Measurements from ENCODE around the gene PDLIM1.

The PDLIM1 gene

GRCh38 chr10:95330966-95331453 lies 40.2 kb upstream of the PDLIM1 start:
- Histone ChIP-seq H3K27me3 (ENCODE audit: insufficient read depth, low read length, poor library complexity, severe bottlenecking) (no peaks in the 10 kb centered on the region), H3K4me3 (ENCODE audit: low read length, poor library complexity, severe bottlenecking) (no peak overlapping the region), H2AFZ (ENCODE audit: low read length) (no peak overlapping the region), H3K4me2 (ENCODE audit: low read depth, low read length, poor library complexity, severe bottlenecking) (no peak overlapping the region), H3F3A (ENCODE audit: low read depth) (no peaks in the 10 kb centered on the region), H3K9ac (ENCODE audit: low read depth, low read length, poor library complexity, severe bottlenecking) (no peak overlapping the region), H3K4me1 (ENCODE audit: insufficient read depth, low read length, poor library complexity, severe bottlenecking) (peaks cover 34% of the 10 kb centered on the region), H3K9me3 (ENCODE audit: insufficient read depth, low read depth, low read length) (no peaks in the 10 kb centered on the region), H3K36me3 (ENCODE audit: insufficient read depth, low read length) (no peaks in the 10 kb centered on the region), H3K79me2 (ENCODE audit: insufficient read depth, low read length) (no peaks in the 10 kb centered on the region), H3K9me2 (replicated peaks; ENCODE audit: low read depth, low read length) (no peaks in the 10 kb centered on the region), H4K20me1 (ENCODE audit: insufficient read depth, low read length, poor library complexity, severe bottlenecking) (no peaks in the 10 kb centered on the region)
- TF ChIP-seq, protein P1, sequence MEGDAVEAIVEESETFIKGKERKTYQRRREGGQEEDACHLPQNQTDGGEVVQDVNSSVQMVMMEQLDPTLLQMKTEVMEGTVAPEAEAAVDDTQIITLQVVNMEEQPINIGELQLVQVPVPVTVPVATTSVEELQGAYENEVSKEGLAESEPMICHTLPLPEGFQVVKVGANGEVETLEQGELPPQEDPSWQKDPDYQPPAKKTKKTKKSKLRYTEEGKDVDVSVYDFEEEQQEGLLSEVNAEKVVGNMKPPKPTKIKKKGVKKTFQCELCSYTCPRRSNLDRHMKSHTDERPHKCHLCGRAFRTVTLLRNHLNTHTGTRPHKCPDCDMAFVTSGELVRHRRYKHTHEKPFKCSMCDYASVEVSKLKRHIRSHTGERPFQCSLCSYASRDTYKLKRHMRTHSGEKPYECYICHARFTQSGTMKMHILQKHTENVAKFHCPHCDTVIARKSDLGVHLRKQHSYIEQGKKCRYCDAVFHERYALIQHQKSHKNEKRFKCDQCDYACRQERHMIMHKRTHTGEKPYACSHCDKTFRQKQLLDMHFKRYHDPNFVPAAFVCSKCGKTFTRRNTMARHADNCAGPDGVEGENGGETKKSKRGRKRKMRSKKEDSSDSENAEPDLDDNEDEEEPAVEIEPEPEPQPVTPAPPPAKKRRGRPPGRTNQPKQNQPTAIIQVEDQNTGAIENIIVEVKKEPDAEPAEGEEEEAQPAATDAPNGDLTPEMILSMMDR (conservative IDR thresholded peaks at IDR 0.05; ENCODE audit: low read length) = no peak
- TF ChIP-seq EZH2phosphoT487 (IDR thresholded peaks at IDR 0.05; ENCODE audit: borderline replicate concordance) = no peak

DNA sequence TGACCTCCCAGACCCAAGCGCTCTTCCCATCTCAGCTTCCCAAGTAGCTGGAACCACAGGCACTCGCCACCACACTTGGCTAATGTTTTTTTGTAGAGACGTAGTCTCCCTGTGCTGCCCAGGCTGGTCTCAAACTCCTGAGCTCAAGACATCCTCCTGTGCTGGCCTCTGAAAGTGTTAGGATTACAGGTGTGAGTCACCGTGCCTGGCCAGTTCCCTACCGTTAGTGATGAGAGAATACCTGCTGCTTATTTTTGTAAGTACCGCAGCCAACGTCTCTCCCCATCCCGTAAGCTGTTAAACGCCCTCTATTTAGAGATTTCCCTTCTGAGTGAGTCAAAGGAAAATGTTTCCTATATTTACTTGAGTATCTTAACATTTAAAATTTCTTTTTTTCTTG lies 38.5 kb upstream of the PDLIM1 start:
- no peak for TF ChIP-seq EZH2phosphoT487 (IDR thresholded peaks at IDR 0.05; ENCODE audit: borderline replicate concordance)
- TF ChIP-seq, protein P1 (conservative IDR thresholded peaks at IDR 0.05; ENCODE audit: low read length) = no peak
- no peak overlapping the region for H3K9ac ChIP-seq (ENCODE audit: low read depth, low read length, poor library complexity, severe bottlenecking)
- no peaks in the 10 kb centered on the region for H4K20me1 ChIP-seq (ENCODE audit: insufficient read depth, low read length, poor library complexity, severe bottlenecking)
- H3K9me3 ChIP-seq (ENCODE audit: insufficient read depth, low read depth, low read length) = no peaks in the 10 kb centered on the region
- no peak overlapping the region for H2AFZ ChIP-seq (ENCODE audit: low read length)
- no peaks in the 10 kb centered on the region for H3K9me2 ChIP-seq (replicated peaks; ENCODE audit: low read depth, low read length)
- H3F3A ChIP-seq (ENCODE audit: low read depth) = no peaks in the 10 kb centered on the region
- no peak overlapping the region for H3K4me3 ChIP-seq (ENCODE audit: low read length, poor library complexity, severe bottlenecking)
- no peaks in the 10 kb centered on the region for H3K79me2 ChIP-seq (ENCODE audit: insufficient read depth, low read length)
- H3K4me1 ChIP-seq (ENCODE audit: insufficient read depth, low read length, poor library complexity, severe bottlenecking) = peaks cover 27% of the 10 kb centered on the region
- no peaks in the 10 kb centered on the region for H3K27me3 ChIP-seq (ENCODE audit: insufficient read depth, low read length, poor library complexity, severe bottlenecking)
- no peaks in the 10 kb centered on the region for H3K36me3 ChIP-seq (ENCODE audit: insufficient read depth, low read length)
- no peak overlapping the region for H3K4me2 ChIP-seq (ENCODE audit: low read depth, low read length, poor library complexity, severe bottlenecking)

GRCh38 chr10:95328013-95328412 lies 37.2 kb upstream of the PDLIM1 start:
- peak overlapping the region; percentile 2 for H3K9ac ChIP-seq (ENCODE audit: low read depth, low read length, poor library complexity, severe bottlenecking)
- H3K4me3 ChIP-seq (ENCODE audit: low read length, poor library complexity, severe bottlenecking) = no peak overlapping the region
- H3K36me3 ChIP-seq (ENCODE audit: insufficient read depth, low read length) = no peaks in the 10 kb centered on the region
- H3K4me1 ChIP-seq (ENCODE audit: insufficient read depth, low read length, poor library complexity, severe bottlenecking) = peaks cover 21% of the 10 kb centered on the region
- H3K9me3 ChIP-seq (ENCODE audit: insufficient read depth, low read depth, low read length) = no peaks in the 10 kb centered on the region
- H3K9me2 ChIP-seq (replicated peaks; ENCODE audit: low read depth, low read length) = no peaks in the 10 kb centered on the region
- no peak for TF ChIP-seq EZH2phosphoT487 (IDR thresholded peaks at IDR 0.05; ENCODE audit: borderline replicate concordance)
- TF ChIP-seq, protein P1 (conservative IDR thresholded peaks at IDR 0.05; ENCODE audit: low read length) = no peak
- H4K20me1 ChIP-seq (ENCODE audit: insufficient read depth, low read length, poor library complexity, severe bottlenecking) = no peaks in the 10 kb centered on the region
- H3K27me3 ChIP-seq (ENCODE audit: insufficient read depth, low read length, poor library complexity, severe bottlenecking) = no peaks in the 10 kb centered on the region
- H3K79me2 ChIP-seq (ENCODE audit: insufficient read depth, low read length) = no peaks in the 10 kb centered on the region
- no peak overlapping the region for H3K4me2 ChIP-seq (ENCODE audit: low read depth, low read length, poor library complexity, severe bottlenecking)
- no peaks in the 10 kb centered on the region for H3F3A ChIP-seq (ENCODE audit: low read depth)
- no peak overlapping the region; the same call in 1 of the 2 replicates for H2AFZ ChIP-seq (ENCODE audit: low read length)
